Tibial nerve (tissue), 4 donors: ENCODE measurements around the gene SLIT3. TPM values are rescaled to one million over a fixed set of nuclear protein-coding genes. Genes with fewer than 3 reads are reported as not detected.

ENCODE experiments used
- DNase-seq, 2 donors: peaks; one replicate each; pipeline ENCODE4 v3.0.0-alpha.2; 2019; ENCODE audit warnings: low spot score in 2 of 2
- H3K27ac ChIP-seq, 4 donors: fragments of 200-600 bp; sonication (generic) in 3 of 4; one replicate each; pipeline ENCODE4 v1.5.1; 2017 to 2019; ENCODE audit warnings: mild to moderate bottlenecking in 1 of 4
- H3K27me3 ChIP-seq, 2 donors: fragments of 200-600 bp; sonication (generic) in 1 of 2; one replicate each; pipeline versions ENCODE4 v1.5.1 to v1.6.0; 2017 to 2019
- H3K36me3 ChIP-seq, 3 donors: fragments of 200-600 bp; sonication (generic); one replicate each; pipeline ENCODE4 v1.5.1; 2018 to 2019
- H3K4me1 ChIP-seq, 4 donors: fragments of 200-600 bp; sonication (generic) in 3 of 4; one replicate each; pipeline ENCODE4 v1.5.1; 2017 to 2019
- H3K4me3 ChIP-seq, 4 donors: fragments of 200-600 bp; sonication (generic) in 3 of 4; one replicate each; pipeline ENCODE4 v1.5.1; 2017 to 2019; ENCODE audit warnings: mild to moderate bottlenecking in 1 of 4, moderate library complexity in 1 of 4
- H3K9me3 ChIP-seq, 4 donors: fragments of 200-600 bp; sonication (generic) in 3 of 4; one replicate each; pipeline ENCODE4 v1.5.1; 2017 to 2019
- CTCF ChIP-seq, 5 experiments: fragments of 200-600 bp in 3 of 5; fragments of 450-650 bp in 2 of 5; sonication (generic) in 3 of 5; IDR thresholded peaks; one replicate each; pipeline ENCODE4 v1.5.1; 2016 to 2019; ENCODE audit warnings: antibody characterized with exemption in 5 of 5, mild to moderate bottlenecking in 3 of 5, moderate library complexity in 2 of 5
- EP300 ChIP-seq, 2 donors: sonication (generic); formaldehyde crosslinking; IDR thresholded peaks; one replicate each; pipeline ENCODE4 v1.6.1; 2017; ENCODE audit warnings: antibody characterized with exemption in 2 of 2, mild to moderate bottlenecking in 1 of 2
- POLR2A ChIP-seq, 2 donors: fragments of 450-650 bp; IDR thresholded peaks; one replicate each; pipeline ENCODE4 v1.6.1; 2017; ENCODE audit warnings: antibody characterized with exemption in 2 of 2, mild to moderate bottlenecking in 2 of 2, moderate library complexity in 2 of 2
- WGBS, 2 donors: methylation state at CpG; one replicate each; pipeline ENCODE4 v1.1.5; 2018; 5-methylcytosine and 5-hydroxymethylcytosine counted together
- total RNA-seq, 4 donors: library from RNA; depleted of rRNA; stranded (reverse); fragments of >200 nt; gene quantifications; one replicate each; pipeline ENCODE4 v1.1.0, GENCODE V29; 2016

SLIT3 gene
- total RNA-seq, 4 donors from 2014 or later = 16.6 to 39.0 (median 20.2) TPM

GRCh38 chr5:168820874-168821273, 480.1 kb downstream of the SLIT3 start:
- 84 to 85% methylated on average over 5 of the region's 5 CpGs for WGBS, 2 donors

GRCh38 chr5:168819004-168819621, 481.8 kb downstream of the SLIT3 start:
- Histone ChIP-seq H3K27me3 (no peaks in the 10 kb centered on the region), H3K4me3 (no peak overlapping the region), H3K4me1 (peaks cover 0 to 15% (median 0%) of the 10 kb centered on the region in 4 donors), H3K9me3 (no peaks in the 10 kb centered on the region), H3K36me3 (peaks cover 0 to 15% (median 0%) of the 10 kb centered on the region in 3 donors), H3K27ac (no peak overlapping the region)
- no peak for DNase-seq
- 82 to 84% methylated on average over 16 of the region's 16 CpGs for WGBS, 2 donors
- TF ChIP-seq CTCF (IDR thresholded peaks at IDR 0.05) (no peak), POLR2A (IDR thresholded peaks at IDR 0.05) (no peak), EP300 (IDR thresholded peaks at IDR 0.05) (no peak)

More at GRCh38 chr5:168820874-168821273, 480.1 kb downstream of the SLIT3 start:
- H3K27ac ChIP-seq = no peak overlapping the region
- peaks cover 0 to 12% (median 0%) of the 10 kb centered on the region in 3 donors for H3K36me3 ChIP-seq
- no peak for TF ChIP-seq CTCF (IDR thresholded peaks at IDR 0.05)
- DNase-seq = no peak
- H3K9me3 ChIP-seq = no peaks in the 10 kb centered on the region
- no peaks in the 10 kb centered on the region for H3K27me3 ChIP-seq
- H3K4me1 ChIP-seq = peaks cover 0 to 15% (median under 1%) of the 10 kb centered on the region in 4 donors
- H3K4me3 ChIP-seq = no peak overlapping the region

- no peak for DNase-seq
- Histone ChIP-seq H3K4me3 (no peak overlapping the region), H3K36me3 (peaks cover 0 to 15% (median 0%) of the 10 kb centered on the region in 3 donors), H3K27ac (no peak overlapping the region), H3K9me3 (no peaks in the 10 kb centered on the region), H3K4me1 (peaks cover 0 to 15% (median 0%) of the 10 kb centered on the region in 4 donors), H3K27me3 (no peaks in the 10 kb centered on the region)
- TF ChIP-seq CTCF (IDR thresholded peaks at IDR 0.05) = no peak
- no peak for TF ChIP-seq POLR2A (IDR thresholded peaks at IDR 0.05)
- no peak for TF ChIP-seq EP300 (IDR thresholded peaks at IDR 0.05)
- 88 to 93% methylated on average over 4 of the region's 4 CpGs for WGBS, 2 donors
Observed at GRCh38 chr5:168818558-168818957, 482.4 kb downstream of the SLIT3 start.

- no peak for DNase-seq
- Histone ChIP-seq H3K4me3 (no peak overlapping the region), H3K27ac (no peak overlapping the region), H3K27me3 (no peaks in the 10 kb centered on the region), H3K4me1 (peaks cover 0 to 13% (median 0%) of the 10 kb centered on the region in 4 donors), H3K9me3 (no peaks in the 10 kb centered on the region), H3K36me3 (peaks cover 0 to 15% (median 0%) of the 10 kb centered on the region in 3 donors)
- 66 to 76% methylated on average over 5 of the region's 5 CpGs for WGBS, 2 donors
- TF ChIP-seq POLR2A (IDR thresholded peaks at IDR 0.05) = no peak
- no peak for TF ChIP-seq CTCF (IDR thresholded peaks at IDR 0.05)
- no peak for TF ChIP-seq EP300 (IDR thresholded peaks at IDR 0.05)
Observed at GRCh38 chr5:168817591-168817990, 483.3 kb downstream of the SLIT3 start.

- TF ChIP-seq CTCF (IDR thresholded peaks at IDR 0.05) (no peak), POLR2A (IDR thresholded peaks at IDR 0.05) (no peak), EP300 (IDR thresholded peaks at IDR 0.05) (no peak)
- WGBS, 2 donors = 91 to 95% methylated on average over 4 of the region's 4 CpGs
- no peak for DNase-seq
- peaks cover 0 to 4% (median 0%) of the 10 kb centered on the region in 4 donors for H3K4me1 ChIP-seq
- no peak overlapping the region for H3K4me3 ChIP-seq
- H3K9me3 ChIP-seq = no peaks in the 10 kb centered on the region
- no peak overlapping the region for H3K27ac ChIP-seq
- peaks cover 0 to 15% (median 0%) of the 10 kb centered on the region in 3 donors for H3K36me3 ChIP-seq
- H3K27me3 ChIP-seq = no peaks in the 10 kb centered on the region
Observed at GRCh38 chr5:168816661-168817060, 484.3 kb downstream of the SLIT3 start.
